OCI-M1 (cell line): ENCODE data around the gene TNIK.

ENCODE experiments used
- DNase-seq: peaks from one replicate; lab custom pipeline; 2025; lab: John Stamatoyannopoulos, UW

TNIK gene

DNA sequence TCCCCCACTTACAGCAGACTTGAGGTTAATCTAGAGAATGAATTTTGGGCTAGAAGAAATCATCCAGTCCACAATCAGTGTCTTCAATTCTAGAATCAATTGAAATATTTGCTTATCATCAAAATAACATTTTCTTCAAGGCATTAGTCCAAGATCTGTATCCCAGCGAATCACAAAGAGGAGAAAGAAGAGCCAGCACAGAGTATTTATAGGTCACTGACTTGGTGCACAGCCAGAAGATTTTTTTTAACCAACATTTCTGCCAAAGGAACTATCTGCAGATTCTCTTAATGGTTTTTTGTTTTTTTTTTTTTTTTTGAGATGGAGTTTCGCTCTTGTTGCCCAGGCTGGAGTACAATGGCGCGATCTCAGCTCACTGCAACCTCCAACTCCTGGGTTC lies 178.2 kb downstream of the TNIK start:
- no peak for DNase-seq

- DNase-seq, result no peak
Measured at GRCh38 chr3:171281256-171281992, 178.8 kb downstream of the TNIK start.

GRCh38 chr3:171279972-171280371 lies 180.2 kb downstream of the TNIK start:
- no peak for DNase-seq

DNA sequence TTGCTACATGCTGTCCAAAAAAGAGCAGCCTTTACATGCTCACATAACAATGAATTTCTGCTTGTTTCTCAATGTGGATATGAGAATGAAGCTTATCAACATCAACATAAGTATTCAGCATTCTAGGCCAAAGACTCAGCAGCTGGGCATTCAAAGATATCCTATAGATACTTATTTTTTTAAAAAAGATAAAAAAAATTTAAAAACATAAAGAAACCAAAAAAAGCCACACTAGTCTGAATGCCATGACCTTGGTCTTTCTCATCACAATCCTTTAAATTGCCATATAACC lies 182.0 kb downstream of the TNIK start:
- DNase-seq, result peak; percentile 1

GRCh38 chr3:171277456-171278298 lies 182.5 kb downstream of the TNIK start:
- no peak for DNase-seq

- DNase-seq, result no peak
Measured at GRCh38 chr3:171276923-171277322, 183.3 kb downstream of the TNIK start.

GRCh38 chr3:171274222-171274621 lies 186.0 kb downstream of the TNIK start:
- DNase-seq, result no peak

DNA sequence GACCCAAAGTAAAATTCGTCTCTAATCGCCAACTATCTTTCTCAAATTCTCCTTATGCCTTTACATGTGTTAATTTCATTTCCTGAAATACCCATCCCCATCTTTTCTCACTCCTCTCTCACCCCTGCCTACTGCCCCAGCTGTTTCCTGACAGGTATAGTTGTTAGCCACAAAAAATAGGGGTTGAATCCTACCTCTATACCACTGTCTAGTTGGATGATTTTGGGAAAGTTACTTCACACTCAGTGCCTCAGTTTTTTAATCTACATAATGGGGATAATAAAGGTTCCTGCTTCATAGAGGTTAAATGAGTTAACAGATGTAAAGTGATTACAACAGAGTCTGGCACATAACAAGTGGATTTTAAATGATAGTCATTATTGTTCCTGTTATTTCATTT lies 189.7 kb downstream of the TNIK start:
- no peak for DNase-seq

GRCh38 chr3:171269542-171269941 lies 190.7 kb downstream of the TNIK start:
- peak; percentile 19 for DNase-seq

DNA sequence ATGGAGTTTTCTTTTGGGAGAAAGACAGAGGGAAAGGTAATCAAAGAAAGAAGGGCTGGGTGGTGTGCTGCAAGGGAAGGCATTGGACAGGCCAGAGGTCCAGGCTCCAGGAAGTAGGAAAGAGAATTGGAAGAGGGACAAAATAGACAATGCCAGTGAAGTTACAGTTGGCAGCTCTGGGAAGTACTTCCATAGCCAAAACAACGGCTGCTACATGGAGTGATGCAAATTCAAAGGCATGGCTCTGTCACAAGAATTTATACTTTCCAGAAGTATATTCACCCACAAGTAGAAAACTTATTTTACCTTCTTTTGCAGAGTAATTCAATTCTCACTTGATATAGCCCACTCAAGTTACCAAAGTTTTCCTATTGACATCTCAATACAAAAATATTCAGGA lies 191.5 kb downstream of the TNIK start:
- DNase-seq, result no peak

GRCh38 chr3:171267104-171267503 lies 193.1 kb downstream of the TNIK start:
- no peak for DNase-seq

DNA sequence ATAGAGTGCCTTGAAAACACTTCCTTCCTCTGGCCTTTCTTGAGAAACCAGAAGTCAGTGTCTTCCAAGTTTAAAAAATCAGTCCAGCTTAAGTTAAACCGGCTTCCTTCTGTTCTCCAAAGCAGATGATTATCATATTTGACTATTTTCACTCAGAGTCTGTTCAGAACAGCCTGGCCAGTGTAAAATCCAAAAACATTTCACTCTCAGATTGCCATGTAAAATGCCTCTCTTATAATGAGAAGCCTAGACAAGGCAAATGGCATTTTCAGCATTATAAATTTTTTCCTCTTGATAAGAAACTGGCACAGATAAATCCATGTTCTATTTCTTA lies 193.5 kb downstream of the TNIK start:
- no peak for DNase-seq

DNA sequence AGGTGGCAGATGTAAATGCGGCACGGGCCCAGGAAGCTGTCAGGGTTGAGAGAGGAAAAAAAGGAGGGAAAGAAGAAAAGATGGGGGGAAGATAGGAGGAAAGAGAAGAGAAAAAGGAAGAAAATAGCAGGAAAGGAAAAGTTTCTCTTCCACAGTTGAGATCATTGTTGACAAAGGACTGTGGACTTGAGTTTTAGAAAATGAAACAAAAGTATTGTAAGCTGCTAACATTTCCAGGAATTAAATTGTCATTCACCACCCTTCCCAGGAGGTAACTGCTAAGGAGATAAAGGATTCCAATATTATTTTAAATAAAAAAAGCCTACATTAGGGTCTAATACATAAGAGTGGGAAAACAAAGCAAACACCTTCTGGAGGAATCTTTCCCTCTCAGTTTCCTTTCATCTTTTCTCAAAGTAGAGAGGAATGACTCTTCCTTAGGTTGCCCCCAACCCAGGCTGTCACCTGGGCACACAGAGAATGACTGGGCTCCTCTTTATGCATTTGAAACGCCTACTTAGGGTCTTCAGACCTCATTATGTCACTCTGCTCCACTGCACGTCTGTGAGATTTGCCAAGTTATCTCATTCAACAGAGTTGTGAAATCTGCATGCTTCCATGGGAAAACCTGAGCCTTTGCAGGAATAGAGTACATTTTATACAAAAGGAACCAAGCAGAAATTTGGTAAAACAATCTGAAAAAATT lies 194.0 kb downstream of the TNIK start:
- peak; percentile 4 for DNase-seq

GRCh38 chr3:171264758-171265157 lies 195.4 kb downstream of the TNIK start:
- no peak for DNase-seq

DNA sequence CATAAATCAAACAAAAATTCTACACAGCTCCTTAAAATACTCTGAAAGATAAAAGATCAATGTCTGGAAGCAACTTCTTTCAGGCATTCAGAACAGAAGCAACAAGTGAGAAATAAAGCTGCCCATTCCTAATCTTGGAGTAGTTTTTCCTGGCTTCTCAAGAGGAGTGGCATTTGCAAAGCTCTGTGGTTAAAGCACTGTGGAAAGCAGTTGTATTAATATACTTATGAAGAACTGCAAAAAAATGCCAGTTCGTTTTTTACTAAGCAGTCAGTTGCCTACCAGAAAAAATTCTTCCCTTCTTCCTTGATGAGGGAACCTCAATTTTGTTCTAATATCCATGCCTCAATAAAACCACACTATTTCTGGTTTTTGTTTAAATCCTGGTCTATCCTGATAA lies 197.8 kb downstream of the TNIK start:
- no peak for DNase-seq

DNA sequence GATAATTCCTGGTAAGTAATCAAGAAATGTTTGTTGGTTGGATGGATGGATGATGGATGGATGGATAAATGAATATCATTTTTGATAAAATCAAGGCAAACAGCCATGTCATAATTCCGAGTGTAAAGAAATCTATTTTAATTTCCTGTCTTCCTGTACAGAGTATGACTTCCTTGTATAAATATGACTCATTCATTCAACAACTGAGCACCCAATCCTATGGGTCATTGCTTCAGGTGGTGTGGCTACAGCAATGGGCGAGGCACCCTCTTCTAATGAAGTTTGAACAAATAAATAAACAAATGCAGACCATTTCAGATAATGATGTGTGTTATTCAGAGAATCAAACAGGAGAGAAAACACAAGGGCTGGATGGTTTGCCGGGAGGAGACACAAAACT lies 198.7 kb downstream of the TNIK start:
- no peak for DNase-seq

- DNase-seq, result no peak
Measured at GRCh38 chr3:171260899-171261298, 199.3 kb downstream of the TNIK start.

DNA sequence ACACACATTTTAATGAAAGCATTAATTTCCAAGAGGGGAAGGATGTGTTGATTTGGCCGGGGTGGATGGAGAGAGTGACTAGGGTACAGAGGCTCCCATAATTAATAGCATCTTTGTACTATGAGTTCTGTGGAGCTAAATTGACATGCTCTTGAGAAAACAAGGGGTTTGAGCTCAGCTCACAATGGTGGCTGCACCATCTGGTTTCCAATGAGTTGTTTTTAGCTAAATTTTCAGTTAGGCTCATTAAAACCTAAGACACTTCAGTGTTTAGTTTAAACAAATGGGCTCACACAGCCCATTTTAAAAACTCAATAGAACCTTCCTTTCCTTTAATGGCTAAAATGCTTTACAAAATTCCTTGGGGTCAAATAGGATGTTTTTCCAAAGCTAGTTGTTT lies 199.7 kb downstream of the TNIK start:
- DNase-seq, result no peak

GRCh38 chr3:171258316-171258715 lies 201.9 kb downstream of the TNIK start:
- DNase-seq, result no peak

GRCh38 chr3:171257251-171258203 lies 202.7 kb downstream of the TNIK start:
- DNase-seq, result no peak

GRCh38 chr3:171256445-171257250 lies 203.6 kb downstream of the TNIK start:
- DNase-seq, result no peak
